ENCODE results near the gene TMEM184A. TPM values are rescaled to one million over a fixed set of nuclear protein-coding genes. Genes with fewer than 3 reads are reported as not detected.
A peak's percentile ranks its signal among the peaks of the same experiment; 100 is the strongest.

Gene TMEM184A
- total RNA-seq, 1 donor from 2014 or later: 0.23 TPM

DNA sequence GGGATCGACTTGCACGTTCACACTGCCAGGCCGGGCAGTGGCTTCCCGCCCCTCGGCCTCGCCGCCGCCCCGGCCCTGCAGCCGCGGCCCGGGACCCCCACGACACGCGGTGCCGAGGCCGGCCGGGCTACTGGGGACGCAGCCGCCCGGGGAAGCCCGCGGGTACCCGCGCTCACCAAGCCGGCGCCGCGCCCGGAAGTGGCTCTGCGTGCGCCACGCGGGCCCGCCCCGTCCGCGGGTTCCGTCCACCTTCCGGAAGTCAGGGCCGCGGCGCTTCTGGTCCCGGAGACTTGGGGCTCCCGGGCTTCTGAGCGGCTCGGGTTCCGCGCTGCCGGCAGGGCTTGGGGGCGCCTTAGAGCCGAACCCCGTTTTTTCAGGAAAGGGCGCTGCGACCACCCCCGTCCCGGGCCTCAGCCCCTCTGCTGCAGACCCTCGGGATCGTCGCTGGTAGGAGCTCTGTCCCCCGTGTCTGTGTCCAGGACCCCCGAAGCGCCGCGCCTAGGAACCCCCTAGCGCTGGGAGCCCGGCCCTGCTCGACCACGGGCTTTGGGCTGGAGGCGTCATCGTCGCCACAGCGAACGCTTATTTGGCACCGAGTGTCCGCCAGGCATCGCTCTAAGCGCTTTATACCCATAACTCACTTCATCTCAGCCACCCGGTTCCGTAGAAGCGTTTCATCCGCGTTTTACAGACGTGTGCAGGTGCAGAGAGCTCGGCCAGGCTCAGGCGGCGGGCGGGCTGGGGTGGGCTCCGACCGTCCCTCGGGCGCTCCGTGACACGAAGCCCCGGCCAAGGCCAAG, 14.0 kb upstream of the TMEM184A start, which contains the start of gene PSMG3:
Gene PSMG3 (minus strand): TSS at position 200 of the 800 bp plus-strand sequence. CDS start 693 bp downstream, outside the sequence.
- intact Hi-C loops (cut with micrococcal nuclease): loop anchor here (1.0 to 10.0 kb wide), 4 partner anchors 37 to 835 kb away; partner anchors contain the start of genes CHST12, INTS1, MRM2 and NUDT1
- Mint-ChIP-seq H3K27me3 (ENCODE audit: low read depth) (no peaks in the 10 kb centered on the region), H3K4me3 (ENCODE audit: low read depth) (peak within 1 kb of the TSS; percentile 89), H3K27ac (peak within 1 kb of the TSS; percentile 88), H3K4me1 (ENCODE audit: low read depth) (peaks cover 25% of the 10 kb centered on the region), H3K9me3 (no peaks in the 10 kb centered on the region), H3K36me3 (ENCODE audit: low read depth) (peaks cover 29% of the 10 kb centered on the region)
- DNase-seq (ENCODE audit: low spot score): peak; percentile 84

DNA sequence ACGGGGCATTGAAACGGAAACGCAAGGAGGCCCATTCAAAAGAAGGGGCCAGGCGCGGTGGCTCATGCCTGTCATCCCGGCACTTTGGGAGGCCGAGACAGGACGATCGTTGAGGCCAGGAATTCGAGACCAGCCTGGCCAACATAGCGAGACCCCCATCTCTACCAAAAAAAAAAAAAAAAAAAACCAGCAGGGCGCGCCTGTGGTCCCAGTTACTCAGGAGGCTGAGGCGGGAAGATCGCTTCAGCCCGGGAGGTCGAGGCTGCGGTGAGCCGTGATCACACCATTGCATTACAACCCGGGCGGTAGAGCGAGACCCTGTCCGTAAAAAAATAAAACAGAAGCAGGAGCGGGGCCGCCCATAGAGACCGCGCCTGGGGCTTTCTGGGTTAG, 13.4 kb upstream of the TMEM184A start:
- Mint-ChIP-seq H3K27me3 (ENCODE audit: low read depth) (no peaks in the 10 kb centered on the region), H3K4me1 (ENCODE audit: low read depth) (peaks cover 25% of the 10 kb centered on the region), H3K9me3 (no peaks in the 10 kb centered on the region), H3K36me3 (ENCODE audit: low read depth) (peaks cover 29% of the 10 kb centered on the region), H3K4me3 (ENCODE audit: low read depth) (peak overlapping the region; percentile 89), H3K27ac (peak overlapping the region; percentile 88)
- no peak for DNase-seq (ENCODE audit: low spot score)
- intact Hi-C loops (cut with micrococcal nuclease): loop anchor here (1.0 to 2.0 kb wide), 2 partner anchors 37 to 65 kb away; partner anchors contain the start of gene INTS1

DNA sequence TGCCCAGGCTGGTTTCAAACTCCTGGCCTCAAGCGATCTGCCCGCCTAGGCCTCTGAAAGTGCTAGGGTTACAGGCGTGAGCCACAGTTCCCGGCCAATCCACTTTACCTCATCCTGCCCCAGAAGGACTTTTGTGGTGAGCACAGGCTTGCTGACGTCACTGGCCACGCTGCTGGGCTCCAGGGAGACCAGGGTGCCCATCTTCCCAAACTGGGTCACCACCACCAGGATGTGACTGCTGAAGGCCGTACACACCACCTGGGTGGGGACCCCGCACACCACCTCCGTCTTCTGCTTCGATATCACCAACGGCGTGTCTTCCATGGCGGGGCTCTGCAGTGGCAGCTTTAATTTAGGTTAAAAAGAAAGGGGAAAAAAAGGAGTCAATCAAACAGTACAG, 13.0 kb upstream of the TMEM184A start:
- H3K4me3 Mint-ChIP-seq (ENCODE audit: low read depth): peak overlapping the region; percentile 89
- intact Hi-C loops (cut with micrococcal nuclease): loop anchor here (1.0 to 2.0 kb wide), 2 partner anchors 36 to 65 kb away; partner anchors contain the start of gene INTS1
- DNase-seq (ENCODE audit: low spot score): no peak

DNA sequence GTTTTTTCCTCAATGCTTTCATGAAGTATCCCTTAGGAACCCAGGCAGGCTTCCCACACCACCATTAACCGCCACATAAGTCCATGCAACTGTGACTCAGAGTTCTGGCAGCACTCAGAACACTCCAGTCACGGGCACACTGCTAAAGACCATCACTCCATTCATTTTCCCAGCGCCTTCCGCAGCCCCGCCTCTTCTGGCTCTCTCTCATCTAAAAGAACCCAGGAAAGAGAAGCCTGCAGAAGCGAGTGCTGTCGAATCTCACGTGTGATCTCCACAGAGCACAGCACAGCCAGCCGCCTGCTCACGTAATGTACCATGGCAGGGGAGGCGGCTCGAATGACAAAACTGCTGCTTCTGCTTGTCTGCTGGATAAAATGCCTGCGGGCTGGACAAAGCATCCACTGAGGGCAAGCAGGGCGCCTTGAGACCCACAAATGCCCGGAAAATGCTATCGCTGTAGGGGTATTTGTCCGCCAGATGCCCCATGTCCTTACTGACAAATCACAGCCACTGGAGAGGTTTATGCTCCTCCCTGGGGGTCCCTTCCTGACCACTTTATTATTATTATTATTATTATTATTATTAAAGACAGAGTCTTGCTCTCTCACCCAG, 12.0 kb upstream of the TMEM184A start:
- Mint-ChIP-seq H3K4me1 (ENCODE audit: low read depth) (peaks cover 25% of the 10 kb centered on the region), H3K4me3 (ENCODE audit: low read depth) (peak overlapping the region; percentile 39), H3K27ac (no peak overlapping the region), H3K9me3 (no peaks in the 10 kb centered on the region), H3K36me3 (ENCODE audit: low read depth) (peaks cover 29% of the 10 kb centered on the region), H3K27me3 (ENCODE audit: low read depth) (no peaks in the 10 kb centered on the region)
- no peak for DNase-seq (ENCODE audit: low spot score)
- intact Hi-C loops (cut with micrococcal nuclease): loop anchor here (2.0 kb wide), 1 partner anchor 35 kb away; no protein-coding TSS in a partner anchor

More for the DNA sequence above, 13.0 kb upstream of the TMEM184A start:
- Mint-ChIP-seq H3K36me3 (ENCODE audit: low read depth) (peaks cover 29% of the 10 kb centered on the region), H3K4me1 (ENCODE audit: low read depth) (peaks cover 25% of the 10 kb centered on the region), H3K27ac (peak overlapping the region; percentile 88), H3K9me3 (no peaks in the 10 kb centered on the region), H3K27me3 (ENCODE audit: low read depth) (no peaks in the 10 kb centered on the region)

DNA sequence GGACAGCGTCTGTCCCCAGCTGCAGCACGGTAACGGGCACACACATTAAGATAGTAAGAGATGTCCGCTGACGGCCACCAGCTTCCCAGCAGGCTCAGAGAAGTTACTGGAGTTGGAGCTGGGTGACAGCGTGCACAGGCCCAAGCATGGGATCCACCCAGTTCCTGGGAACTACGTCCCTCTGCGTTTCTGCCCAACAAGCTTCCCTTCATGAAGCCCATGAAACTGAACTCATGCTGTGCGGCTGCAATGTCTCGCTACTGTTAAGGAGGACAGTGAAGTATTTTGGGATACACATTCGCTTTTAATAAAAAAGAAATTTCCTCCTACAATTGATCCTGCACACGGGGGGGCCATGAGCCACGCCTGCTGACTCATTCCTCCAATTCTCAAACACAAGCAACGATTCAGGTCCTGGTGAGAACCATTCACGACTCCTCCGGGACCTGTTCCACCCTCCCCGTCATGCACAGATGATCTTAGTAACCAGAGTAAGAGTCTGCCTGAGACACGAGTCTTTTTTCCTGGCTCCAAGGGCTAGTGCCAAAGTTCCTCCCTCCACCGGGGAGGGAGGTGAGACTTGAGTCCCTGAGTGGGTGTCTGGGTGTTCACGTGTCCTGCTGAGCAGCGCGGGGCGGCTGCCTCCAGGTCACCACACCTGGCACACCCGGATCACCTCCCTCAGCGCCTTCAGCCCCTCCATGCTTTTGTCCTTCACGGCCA, 11.2 kb upstream of the TMEM184A start:
- no peak for DNase-seq (ENCODE audit: low spot score)
- Mint-ChIP-seq H3K9me3 (no peaks in the 10 kb centered on the region), H3K4me1 (ENCODE audit: low read depth) (peaks cover 20% of the 10 kb centered on the region), H3K36me3 (ENCODE audit: low read depth) (peaks cover 28% of the 10 kb centered on the region), H3K27ac (no peak overlapping the region), H3K27me3 (ENCODE audit: low read depth) (no peaks in the 10 kb centered on the region), H3K4me3 (ENCODE audit: low read depth) (peak overlapping the region; percentile 39)
- intact Hi-C loops (cut with micrococcal nuclease): no loop called here

DNA sequence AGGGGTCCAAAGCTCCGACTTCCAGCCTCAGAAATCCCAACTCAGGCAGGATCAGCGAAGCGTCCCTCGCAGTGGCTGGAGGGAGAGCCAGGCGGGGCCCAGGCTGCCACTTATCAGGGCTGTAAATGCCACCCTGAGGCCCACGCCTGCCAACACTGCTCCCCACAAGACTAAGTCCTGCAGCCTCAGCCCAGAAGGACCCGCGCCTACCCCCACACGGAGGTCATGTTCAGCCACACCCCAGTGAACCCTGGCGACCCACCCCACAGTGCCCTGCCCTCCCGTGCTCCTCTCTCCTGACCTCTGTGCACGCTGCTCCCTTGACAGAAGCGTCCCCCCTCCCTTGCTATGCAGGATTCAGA, 10.7 kb upstream of the TMEM184A start:
- peaks cover 17% of the 10 kb centered on the region for H3K4me1 Mint-ChIP-seq (ENCODE audit: low read depth)
- intact Hi-C loops (cut with micrococcal nuclease): no loop called here
- peaks cover 25% of the 10 kb centered on the region for H3K36me3 Mint-ChIP-seq (ENCODE audit: low read depth)
- no peak overlapping the region for H3K4me3 Mint-ChIP-seq (ENCODE audit: low read depth)
- no peaks in the 10 kb centered on the region for H3K27me3 Mint-ChIP-seq (ENCODE audit: low read depth)
- H3K27ac Mint-ChIP-seq: no peak overlapping the region
- no peaks in the 10 kb centered on the region for H3K9me3 Mint-ChIP-seq
- DNase-seq (ENCODE audit: low spot score): no peak

DNA sequence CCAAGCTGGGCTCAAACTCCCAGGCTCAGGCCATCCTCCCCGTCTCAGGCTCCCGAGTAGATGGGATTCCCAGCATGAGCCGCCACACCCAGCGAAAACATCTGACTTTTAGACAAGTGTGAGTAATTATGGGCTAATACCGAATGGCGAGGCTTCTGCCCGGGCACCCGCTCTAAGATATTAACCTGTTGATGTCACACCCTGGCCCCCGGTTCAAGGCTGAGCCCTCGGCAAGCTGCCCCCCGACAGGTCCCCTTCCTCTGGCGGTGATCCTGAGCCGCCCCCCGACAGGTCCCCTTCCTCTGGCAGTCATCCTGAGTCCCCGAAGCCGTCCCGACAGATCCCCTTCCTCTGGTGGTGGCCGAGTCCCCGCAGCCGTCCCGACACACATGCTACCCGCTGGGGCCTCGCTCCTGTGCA, 8.6 kb upstream of the TMEM184A start:
- Mint-ChIP-seq H3K27ac (no peak overlapping the region), H3K4me1 (ENCODE audit: low read depth) (peaks cover 12% of the 10 kb centered on the region), H3K9me3 (no peaks in the 10 kb centered on the region), H3K27me3 (ENCODE audit: low read depth) (no peaks in the 10 kb centered on the region), H3K36me3 (ENCODE audit: low read depth) (peaks cover 25% of the 10 kb centered on the region), H3K4me3 (ENCODE audit: low read depth) (no peak overlapping the region)
- no peak for DNase-seq (ENCODE audit: low spot score)
- intact Hi-C loops (cut with micrococcal nuclease): no loop called here

DNA sequence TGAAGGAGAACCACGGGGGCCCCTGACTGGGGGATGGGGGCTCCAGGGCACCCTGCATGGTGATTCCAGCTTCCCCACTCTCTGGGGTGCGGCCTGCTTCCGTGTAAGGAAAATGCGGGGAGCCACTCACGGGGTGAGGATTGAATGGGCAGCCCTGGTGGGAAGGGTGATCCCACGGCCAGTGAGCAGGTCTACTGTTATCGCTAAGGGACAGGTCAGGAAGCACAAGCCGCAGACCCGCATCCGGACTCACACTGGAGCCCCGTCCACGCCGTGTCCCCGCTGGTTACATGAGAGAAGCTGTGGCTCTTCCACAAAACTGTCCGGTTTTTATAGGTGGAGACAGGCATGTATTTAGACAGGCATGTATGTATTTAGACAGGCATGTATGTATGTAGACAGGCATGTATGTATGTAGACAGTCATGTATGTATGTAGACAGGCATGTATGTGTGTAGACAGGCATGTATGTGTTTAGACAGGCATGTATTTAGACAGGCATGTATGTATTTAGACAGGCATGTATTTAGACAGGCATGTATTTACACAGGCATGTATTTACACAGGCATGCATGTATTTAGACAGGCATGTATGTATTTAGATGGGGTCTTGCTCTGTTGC, 8.1 kb upstream of the TMEM184A start:
- Mint-ChIP-seq H3K36me3 (ENCODE audit: low read depth) (peaks cover 25% of the 10 kb centered on the region), H3K9me3 (no peaks in the 10 kb centered on the region), H3K4me1 (ENCODE audit: low read depth) (peaks cover 10% of the 10 kb centered on the region), H3K27me3 (ENCODE audit: low read depth) (no peaks in the 10 kb centered on the region), H3K4me3 (ENCODE audit: low read depth) (no peak overlapping the region), H3K27ac (no peak overlapping the region)
- DNase-seq (ENCODE audit: low spot score): no peak
- intact Hi-C loops (cut with micrococcal nuclease): no loop called here

DNA sequence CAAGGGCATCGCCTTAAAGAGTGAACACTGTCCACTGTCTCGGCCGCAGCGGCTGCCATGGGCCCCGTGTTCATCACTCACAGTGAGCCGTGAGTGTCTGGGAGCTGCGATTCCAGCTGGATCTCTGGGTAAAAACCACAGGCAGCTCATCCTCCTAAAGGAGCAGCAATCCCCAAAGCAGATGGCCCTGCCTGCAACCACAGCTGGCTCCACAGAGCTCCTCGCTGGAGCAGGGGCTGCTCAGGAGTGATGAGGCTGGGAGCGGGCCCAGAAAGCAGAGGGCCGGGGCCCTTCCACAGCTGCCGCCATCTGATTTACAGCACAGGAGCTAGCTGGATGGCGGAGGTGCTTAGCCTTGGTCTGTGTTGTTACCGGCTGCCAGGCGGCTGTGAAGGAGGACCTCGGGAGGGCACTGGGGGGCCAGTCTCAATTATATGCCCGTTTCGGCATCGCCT, 6.6 kb upstream of the TMEM184A start:
- Mint-ChIP-seq H3K27me3 (ENCODE audit: low read depth) (no peaks in the 10 kb centered on the region), H3K9me3 (no peaks in the 10 kb centered on the region), H3K4me3 (ENCODE audit: low read depth) (no peak overlapping the region), H3K27ac (no peak overlapping the region), H3K36me3 (ENCODE audit: low read depth) (peaks cover 15% of the 10 kb centered on the region), H3K4me1 (ENCODE audit: low read depth) (no peaks in the 10 kb centered on the region)
- no peak for DNase-seq (ENCODE audit: low spot score)
- intact Hi-C loops (cut with micrococcal nuclease): no loop called here

DNA sequence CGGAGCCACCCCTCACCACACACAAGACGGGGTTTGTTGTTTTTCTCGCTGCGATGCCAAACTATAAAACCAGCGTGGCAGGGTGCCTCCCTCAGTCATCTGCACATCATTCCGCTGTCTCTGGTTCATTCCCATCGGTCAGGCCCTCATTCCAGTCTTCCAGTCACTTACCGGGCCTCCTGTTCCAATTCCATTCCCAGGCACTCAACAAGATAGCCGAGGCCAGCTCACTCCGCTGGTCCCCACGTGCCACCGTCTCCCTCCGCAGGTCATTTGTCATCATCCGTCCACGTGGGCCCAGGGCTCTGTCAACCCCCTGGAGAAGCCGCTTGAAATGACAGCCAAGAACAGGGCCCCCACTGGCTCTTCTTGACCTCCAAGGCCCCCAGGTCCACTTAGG, 6.1 kb upstream of the TMEM184A start:
- no peak overlapping the region for H3K4me3 Mint-ChIP-seq (ENCODE audit: low read depth)
- no peak for DNase-seq (ENCODE audit: low spot score)
- no peaks in the 10 kb centered on the region for H3K27me3 Mint-ChIP-seq (ENCODE audit: low read depth)
- H3K4me1 Mint-ChIP-seq (ENCODE audit: low read depth): no peaks in the 10 kb centered on the region
- H3K36me3 Mint-ChIP-seq (ENCODE audit: low read depth): peaks cover 10% of the 10 kb centered on the region
- intact Hi-C loops (cut with micrococcal nuclease): no loop called here
- H3K27ac Mint-ChIP-seq: no peak overlapping the region
- no peaks in the 10 kb centered on the region for H3K9me3 Mint-ChIP-seq

DNA sequence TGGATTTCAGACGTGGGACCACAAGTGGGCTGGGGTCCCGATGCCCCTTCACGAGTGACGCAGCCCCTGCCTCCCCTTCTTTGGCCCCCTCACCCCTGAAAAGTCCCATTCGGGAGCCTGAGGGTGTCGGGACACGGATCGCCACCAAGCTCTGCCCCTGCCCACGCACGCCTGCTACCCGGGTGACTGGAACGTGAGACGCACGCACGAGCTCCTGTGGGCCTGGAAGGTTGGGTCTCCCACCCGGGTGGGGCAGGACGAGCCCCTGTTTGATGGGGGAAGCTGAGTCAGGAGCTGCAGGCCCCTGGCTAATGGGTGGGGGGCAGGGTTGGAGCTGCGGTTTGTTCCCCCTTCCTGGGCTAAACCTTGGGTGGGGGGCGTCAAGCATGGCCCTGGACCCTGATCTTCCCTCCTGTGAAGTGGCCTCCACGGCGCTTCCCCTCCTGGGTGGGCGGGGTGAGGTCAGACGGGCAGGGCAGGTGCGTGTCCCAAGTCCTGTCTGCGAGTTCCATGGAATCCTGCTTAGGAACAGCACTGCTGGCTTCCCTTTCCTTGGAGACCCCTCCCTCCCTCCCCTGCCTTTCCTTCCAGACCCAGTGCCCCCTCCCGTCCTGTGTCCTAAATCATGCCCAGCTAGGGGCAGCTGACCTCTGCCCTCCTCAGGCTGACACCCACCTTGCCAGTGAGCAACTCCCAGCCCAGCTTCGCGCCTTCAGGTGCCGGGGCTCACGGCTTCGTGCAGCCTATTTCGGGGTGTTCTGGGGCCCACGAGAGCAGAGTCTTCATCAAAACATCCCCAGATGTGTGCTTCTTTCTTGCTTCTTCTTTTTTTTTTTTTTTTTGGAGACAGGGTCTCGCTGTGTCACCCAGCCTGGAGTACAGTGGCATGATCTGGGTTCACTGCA, 5.3 kb upstream of the TMEM184A start:
- intact Hi-C loops (cut with micrococcal nuclease): no loop called here
- no peak overlapping the region for H3K4me3 Mint-ChIP-seq (ENCODE audit: low read depth)
- DNase-seq (ENCODE audit: low spot score): no peak
- H3K36me3 Mint-ChIP-seq (ENCODE audit: low read depth): peaks cover 3% of the 10 kb centered on the region
- no peak overlapping the region for H3K27ac Mint-ChIP-seq
- no peaks in the 10 kb centered on the region for H3K4me1 Mint-ChIP-seq (ENCODE audit: low read depth)
- no peaks in the 10 kb centered on the region for H3K9me3 Mint-ChIP-seq
- no peaks in the 10 kb centered on the region for H3K27me3 Mint-ChIP-seq (ENCODE audit: low read depth)
